AG10803 (cell line): Measurements from ENCODE around the gene FRMD4B.

Source experiments
- DNase-seq: peaks from one replicate; pipeline ENCODE4 v3.0.0; 2010; ENCODE audit warnings: low read depth
- H3K4me3 ChIP-seq: 2 replicates; pipeline ENCODE4 v1.5.1; 2011; ENCODE audit warnings: mild to moderate bottlenecking, low read length, control low read depth
- TF ChIP-seq, protein P1 (sequence below): conservative IDR thresholded peaks from 2 replicates; pipeline ENCODE4 v1.5.1; 2011; ENCODE audit warnings: mild to moderate bottlenecking, low read length, control low read depth, inconsistent platforms

FRMD4B gene

GRCh38 chr3:69142797-69143454 lies 243.0 kb downstream of the FRMD4B start:
- TF ChIP-seq, protein P1, sequence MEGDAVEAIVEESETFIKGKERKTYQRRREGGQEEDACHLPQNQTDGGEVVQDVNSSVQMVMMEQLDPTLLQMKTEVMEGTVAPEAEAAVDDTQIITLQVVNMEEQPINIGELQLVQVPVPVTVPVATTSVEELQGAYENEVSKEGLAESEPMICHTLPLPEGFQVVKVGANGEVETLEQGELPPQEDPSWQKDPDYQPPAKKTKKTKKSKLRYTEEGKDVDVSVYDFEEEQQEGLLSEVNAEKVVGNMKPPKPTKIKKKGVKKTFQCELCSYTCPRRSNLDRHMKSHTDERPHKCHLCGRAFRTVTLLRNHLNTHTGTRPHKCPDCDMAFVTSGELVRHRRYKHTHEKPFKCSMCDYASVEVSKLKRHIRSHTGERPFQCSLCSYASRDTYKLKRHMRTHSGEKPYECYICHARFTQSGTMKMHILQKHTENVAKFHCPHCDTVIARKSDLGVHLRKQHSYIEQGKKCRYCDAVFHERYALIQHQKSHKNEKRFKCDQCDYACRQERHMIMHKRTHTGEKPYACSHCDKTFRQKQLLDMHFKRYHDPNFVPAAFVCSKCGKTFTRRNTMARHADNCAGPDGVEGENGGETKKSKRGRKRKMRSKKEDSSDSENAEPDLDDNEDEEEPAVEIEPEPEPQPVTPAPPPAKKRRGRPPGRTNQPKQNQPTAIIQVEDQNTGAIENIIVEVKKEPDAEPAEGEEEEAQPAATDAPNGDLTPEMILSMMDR = no peak

GRCh38 chr3:69142090-69142489 lies 243.8 kb downstream of the FRMD4B start:
- H3K4me3 ChIP-seq = no peak overlapping the region
- TF ChIP-seq, protein P1 = no peak
- no peak for DNase-seq

More at GRCh38 chr3:69142797-69143454, 243.0 kb downstream of the FRMD4B start:
- no peak for DNase-seq
- no peak overlapping the region for H3K4me3 ChIP-seq

DNA sequence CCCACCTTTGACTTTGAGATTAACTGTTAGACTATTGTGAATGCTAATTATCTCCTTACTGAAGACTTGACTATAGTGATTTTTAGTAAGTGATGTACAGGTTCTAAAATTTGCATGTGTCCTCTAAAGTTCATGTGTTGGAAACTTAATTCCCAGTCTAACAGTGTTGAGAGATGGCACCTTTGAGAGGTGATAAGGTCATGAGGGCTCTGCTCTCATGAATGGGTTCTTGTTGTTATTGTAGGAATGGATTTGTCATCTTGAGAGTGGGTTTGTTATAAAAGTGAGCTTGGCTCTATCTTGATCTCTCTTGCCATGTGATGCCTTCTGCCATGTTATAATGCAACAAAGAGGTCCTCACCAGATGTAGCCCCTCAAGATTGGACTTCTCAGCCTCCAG lies 244.6 kb downstream of the FRMD4B start:
- no peak for DNase-seq
- TF ChIP-seq, protein P1 = no peak
- no peak overlapping the region for H3K4me3 ChIP-seq

- TF ChIP-seq, protein P1 = no peak
- H3K4me3 ChIP-seq = no peak overlapping the region
- no peak for DNase-seq
Measured at GRCh38 chr3:69137412-69137811, 248.5 kb downstream of the FRMD4B start.

DNA sequence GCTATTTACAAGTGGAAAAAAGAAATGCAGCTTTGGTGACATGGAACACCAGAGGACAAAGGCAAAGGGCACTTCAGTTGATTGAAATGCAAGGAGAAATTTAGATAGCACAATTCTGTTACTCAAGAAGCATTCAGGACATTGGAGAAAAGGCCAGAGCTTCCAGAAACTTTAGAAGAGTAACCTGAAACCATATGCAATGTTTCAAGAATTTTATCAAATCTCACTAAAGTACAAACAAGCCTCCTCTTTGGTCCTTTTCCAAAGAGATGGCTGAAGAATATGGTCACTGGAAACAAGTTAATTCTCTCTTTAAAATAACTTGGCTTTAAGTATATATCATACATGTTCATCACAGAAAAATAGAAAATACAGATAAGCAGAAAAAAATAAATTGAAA lies 248.9 kb downstream of the FRMD4B start:
- no peak for DNase-seq
- TF ChIP-seq, protein P1 = no peak
- no peak overlapping the region for H3K4me3 ChIP-seq

GRCh38 chr3:69130689-69131088 lies 255.2 kb downstream of the FRMD4B start:
- DNase-seq = no peak
- TF ChIP-seq, protein P1 = no peak
- H3K4me3 ChIP-seq = no peak overlapping the region

GRCh38 chr3:69129531-69129930 lies 256.4 kb downstream of the FRMD4B start:
- peak; percentile 76 for DNase-seq
- TF ChIP-seq, protein P1 = no peak
- no peak overlapping the region for H3K4me3 ChIP-seq
